Bone marrow (tissue), 2 donors: ENCODE measurements around the gene PDLIM4.

Experiments
- DNase-seq, 2 donors: peaks; one replicate each; lab custom pipeline; 2025; lab: John Stamatoyannopoulos, UW

Gene PDLIM4

DNA sequence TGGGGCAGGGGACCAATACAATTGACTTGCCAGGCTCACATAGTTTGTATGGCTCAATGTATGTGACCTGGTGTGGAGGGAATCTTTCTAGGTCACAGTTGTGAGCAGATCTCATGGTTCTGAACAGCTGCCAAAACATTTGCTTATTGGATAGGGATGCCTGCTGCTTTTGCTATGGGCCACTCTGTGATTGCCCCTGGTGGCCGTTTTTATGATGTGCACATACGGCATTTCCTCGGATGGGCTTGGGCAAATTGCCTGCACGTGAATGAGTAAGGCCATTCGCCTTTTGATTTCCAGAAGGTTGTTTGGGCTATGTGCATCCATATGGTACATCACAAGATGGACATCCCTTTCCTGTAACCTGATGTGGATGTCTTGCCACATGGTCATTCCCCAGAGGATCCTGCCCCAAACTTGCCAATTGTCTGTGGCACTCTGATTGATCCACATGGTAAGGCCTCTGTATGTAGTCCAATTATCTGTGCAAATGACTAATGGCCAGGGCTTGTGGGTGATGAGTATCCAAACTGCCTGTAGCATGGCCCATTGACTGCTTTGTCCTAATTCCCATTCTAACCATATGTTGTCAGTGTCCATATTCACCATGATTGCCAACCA is 26.0 kb downstream of the PDLIM4 start:
- DNase-seq: no peak

DNA sequence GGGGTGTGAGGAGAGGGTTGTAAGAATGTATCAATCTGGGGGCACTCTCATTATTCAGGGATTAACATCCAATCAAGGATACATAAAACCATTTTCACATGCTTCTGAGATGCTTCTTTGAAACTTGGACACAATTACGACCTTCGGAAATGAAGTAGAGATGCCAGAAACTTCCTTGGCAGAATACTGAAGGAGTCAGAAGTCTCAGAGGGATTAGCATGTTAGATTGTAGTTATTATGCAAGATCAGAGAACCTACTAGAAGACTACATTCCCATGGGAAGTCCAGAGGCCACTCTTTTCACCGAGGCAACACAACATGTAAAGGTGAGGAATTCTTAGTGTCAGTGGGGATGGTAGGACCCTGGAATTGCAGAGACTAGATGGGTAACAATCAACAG is 31.6 kb downstream of the PDLIM4 start:
- no peak for DNase-seq

DNA sequence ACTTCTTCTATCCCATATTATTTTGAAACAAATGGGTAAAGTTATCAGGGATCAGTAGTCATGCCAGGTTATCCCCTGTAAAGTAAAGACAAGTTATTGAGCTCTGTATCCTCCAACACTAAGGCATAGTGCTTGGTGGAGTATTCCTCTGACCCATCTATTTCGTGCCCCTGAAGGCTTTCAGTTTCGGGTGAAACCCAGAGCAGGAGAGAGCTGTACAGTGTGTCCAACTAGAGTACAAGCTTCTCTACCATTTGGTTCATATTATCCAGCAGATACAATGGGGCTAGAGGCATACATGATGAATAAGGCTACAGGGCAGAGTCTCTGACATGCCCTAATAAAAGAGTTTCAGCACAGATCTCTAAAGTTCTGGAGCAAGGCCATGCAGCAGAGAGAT is 33.5 kb downstream of the PDLIM4 start:
- no peak for DNase-seq

DNA sequence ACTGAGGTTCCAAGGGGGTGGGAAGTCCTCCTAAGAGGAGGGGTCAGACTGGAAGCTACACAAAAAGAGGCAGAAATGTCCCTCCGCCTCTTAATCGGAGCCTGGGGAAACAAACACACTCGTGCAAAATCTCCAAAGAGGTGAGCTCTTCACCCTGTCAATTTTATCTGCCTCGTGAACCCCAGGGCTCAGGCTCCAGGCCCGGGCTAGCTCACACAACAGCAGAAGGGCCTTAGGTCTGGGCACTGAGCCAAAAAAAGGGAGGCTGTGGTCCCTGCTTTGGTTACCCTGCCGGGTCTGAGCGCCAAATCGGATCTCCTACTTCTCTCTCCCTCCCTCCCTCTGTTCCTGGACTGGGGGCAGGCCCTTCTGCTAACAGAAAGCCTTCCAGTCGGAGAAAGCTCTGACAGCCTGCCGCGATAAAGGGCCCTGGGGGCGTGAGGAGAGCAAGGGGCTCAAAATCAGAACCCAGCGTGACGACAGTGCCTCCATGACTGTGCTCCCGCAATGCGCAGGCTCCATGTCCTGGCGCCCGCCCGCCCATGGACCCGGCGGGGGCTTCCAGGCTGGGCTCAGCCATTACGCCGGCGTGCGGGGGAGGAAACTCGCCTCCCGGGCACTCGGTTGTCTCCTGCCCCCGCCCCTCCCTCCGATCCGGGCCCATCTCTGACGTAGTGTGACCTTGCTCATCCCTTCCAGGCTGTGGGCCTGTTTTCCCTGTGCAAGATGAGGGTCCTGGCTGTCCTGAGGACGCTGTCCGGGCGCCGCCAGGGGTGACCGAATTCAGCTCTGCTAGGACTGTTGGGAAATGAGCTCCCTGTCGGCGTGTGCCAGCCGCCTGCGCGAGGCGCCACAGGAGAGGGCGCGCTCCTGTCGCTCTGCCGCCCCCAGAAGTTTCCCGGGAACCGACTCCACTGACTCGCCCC is 35.8 kb downstream of the PDLIM4 start:
- DNase-seq: peak; percentile 81 to 86

DNA sequence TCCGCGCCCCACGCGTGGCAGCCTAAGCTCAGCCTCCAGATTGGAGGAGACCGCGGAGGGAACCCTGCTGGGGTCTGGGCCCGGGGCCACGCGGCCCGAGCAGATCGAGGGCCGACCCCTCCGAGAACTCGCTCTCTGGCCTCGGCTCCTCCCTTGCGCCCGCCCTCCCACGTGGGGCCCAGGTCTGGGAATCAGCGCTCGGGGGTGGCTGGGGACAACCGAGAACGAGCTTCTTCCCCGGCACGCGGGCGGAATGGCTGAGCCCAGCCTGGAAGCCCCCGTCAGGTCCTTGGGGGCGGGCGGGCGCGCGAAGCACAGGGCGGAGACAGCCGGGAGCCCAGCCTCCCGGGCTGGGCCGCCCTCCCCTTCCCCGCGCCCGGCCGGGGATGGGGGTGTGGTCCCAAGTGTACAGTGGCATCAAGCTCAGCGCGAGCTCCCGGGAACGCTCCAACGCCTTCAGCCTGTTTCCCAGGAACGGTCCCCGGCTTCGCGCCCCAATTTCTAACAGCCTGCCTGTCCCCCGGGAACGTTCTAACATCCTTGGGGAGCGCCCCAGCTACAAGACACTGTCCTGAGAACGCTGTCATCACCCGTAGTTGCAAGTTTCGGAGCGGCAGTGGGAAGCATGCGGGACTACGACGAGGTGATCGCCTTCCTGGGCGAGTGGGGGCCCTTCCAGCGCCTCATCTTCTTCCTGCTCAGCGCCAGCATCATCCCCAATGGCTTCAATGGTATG is 36.7 kb downstream of the PDLIM4 start, which contains the start of gene SLC22A4:
TSS of gene SLC22A4 (plus strand) at position 403 of the 736 bp plus-strand sequence. CDS start at position 626, 223 bp downstream.
- peak; percentile 63 to 81 for DNase-seq

DNA sequence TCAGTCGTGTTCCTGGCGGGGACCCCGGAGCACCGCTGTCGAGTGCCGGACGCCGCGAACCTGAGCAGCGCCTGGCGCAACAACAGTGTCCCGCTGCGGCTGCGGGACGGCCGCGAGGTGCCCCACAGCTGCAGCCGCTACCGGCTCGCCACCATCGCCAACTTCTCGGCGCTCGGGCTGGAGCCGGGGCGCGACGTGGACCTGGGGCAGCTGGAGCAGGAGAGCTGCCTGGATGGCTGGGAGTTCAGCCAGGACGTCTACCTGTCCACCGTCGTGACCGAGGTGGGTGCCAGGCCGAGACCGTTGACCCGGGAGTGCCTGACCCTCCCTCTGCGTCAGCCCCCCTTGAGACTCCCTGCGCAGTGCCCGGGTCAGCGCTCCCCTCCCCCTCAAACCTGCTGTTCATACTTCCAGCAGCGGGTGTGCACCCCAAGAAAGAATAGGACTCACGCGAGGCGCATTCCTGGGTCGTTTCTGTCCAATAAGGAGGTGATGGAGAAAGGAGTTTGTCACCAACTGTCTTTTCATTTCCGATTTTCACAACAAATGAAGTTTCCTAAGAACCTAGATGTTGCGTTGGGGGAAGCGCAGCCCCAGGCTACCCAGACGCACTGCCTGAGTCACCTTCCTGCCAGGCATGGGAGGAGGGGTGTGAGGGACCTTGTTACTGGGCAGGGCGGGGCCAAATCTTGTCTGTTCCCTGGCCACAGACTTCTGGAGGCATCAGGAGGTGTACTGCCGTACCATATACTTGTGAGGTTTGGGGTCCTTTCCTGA is 37.4 kb downstream of the PDLIM4 start:
- peak; percentile 55 to 97 for DNase-seq

DNA sequence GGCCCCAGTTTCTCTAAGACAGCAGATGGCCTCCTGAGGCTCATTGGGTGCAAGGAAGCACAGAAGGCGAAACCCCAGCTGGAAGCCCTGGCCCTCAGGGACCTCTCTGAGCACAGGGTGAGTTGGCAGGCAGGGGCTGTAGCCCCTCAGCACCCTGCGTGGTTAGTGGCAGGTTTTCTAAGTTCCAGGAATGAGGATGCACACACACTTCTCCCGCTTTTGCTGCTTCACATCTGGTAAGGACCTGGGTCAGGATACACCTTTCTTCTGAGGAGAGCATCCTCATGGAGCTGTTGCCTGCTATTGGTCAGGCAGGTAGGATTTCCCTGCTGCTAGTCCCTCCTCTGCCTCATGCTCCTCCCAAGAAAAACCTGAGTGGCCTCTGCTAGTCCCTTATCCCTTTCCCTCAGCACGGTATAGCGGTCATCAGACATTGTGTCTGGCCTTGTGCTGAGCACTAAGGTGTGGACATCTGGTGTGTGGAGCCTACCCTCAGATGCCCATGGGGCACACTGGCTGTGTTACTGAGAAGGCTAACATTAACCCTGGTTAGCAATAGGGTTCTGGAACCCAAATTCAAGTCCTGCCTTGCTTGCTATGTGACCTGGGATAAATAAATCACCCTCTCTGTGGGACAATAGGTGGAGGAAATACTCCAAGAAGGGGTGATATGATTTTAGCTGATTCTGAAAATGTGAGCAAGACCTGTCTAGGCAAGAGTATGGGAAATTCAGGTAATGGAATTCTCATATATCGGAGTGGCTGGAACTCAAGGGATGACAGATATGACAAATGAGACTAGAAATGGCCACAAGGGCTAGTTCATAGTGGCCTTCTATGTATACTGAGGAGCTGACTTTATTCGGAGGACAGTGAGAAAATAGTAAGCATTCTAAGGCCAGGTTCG is 38.3 kb downstream of the PDLIM4 start:
- DNase-seq: no peak

DNA sequence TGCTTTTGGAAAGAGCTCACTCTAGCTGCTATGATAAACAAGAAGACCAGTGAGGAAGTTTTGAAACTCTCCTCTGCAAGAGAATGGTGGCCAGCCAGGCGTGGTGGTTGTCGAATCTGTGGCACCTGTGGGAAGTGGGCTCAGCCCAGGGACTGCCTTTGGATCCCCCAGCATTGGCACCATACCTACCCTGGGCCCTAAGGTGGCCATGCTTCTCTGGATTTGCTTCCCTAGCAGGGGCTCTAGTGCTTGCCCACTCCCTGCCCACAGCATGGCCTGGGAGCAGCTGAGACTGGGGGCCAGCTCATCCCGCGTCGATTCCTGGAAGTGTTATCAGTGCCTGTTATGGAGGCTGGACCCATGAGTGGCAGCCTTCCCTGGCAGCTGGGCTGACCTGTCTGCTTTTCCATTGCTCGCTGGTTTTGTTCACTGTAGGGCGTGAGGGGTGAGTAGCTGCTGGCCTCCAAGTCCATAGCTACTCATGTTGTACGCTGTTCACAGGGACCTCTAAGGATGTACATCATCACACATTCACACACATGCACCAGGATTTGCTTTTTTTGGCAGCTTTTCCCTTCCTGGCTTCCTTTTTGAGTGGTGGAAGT is 39.0 kb downstream of the PDLIM4 start:
- no peak for DNase-seq

DNA sequence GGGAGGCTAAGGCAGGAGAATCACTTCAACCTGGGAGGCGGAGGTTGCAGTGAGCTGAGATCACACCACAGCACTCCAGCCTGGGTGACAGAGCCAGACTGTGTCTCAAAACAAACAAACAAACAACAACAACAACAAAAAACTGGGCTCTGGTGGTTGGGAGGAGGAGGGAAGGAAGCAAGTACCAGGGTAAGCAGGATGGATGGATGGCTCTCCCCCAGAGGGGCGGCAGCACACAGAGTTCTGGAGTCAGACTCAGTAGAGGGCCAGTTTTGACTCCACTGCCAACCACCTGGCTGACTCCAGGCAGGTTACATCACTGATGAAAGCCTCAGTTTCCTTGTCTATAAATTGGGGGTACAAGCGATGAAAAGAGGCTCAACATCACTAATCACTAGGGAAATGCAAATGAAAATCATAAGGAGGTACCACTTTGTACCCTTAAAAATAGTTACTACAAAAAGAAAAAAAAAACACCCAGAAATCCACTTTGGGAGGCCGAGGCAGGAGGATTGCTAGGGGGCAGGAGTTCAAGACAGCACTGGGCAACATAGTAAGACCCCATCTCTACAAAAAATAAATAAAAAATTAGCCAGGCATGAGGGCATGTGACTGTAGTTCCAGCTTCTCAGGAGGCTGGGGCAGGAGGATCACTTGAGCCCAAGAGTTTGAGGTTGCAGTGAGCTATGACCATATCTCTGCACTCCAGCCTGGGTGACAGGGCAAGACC is 39.9 kb downstream of the PDLIM4 start:
- DNase-seq: no peak

DNA sequence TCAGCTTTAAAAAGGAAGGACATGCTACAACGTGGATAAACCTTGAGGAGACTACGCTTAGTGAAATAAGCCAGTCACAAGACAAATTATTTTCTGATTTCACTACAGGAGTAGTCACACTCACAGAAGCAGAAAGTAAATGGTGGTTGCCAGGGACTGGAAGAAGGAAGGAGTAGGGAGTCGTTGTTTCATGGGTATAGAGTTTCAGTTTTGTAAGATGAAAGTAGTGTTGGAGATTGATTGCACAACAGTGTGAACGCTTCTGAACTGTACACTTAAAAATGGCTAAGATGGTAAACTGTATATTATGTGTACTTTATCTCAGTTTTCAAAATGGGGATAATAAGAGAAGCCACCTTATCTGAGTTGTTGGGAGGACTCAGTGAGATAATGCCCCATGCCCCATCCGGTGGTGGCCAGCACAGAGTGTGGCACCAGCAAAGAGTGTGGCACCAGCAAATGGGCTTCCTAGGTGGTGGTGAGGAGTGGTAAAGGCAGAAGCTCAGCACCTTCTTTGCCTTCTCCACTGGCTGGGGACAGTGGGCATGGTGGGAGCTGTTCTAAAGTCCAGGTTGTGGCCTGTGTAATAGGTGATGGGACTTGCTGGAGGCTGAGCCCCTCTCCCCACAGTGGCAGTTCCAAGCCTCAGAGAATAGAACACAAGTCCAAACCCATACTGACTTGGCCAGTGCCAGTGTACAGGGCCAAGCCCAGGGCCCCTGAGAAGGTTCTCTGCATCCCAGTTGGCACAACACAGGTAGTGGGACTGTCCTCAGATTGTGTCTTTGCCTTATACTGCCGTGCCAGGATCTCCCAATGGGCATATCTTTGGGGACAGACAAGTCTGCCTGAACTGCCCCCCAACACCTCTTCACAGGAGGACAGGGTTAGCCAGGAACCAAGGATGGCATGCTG is 41.1 kb downstream of the PDLIM4 start:
- peak in 1 of 2 donors; percentile 36 for DNase-seq

DNA sequence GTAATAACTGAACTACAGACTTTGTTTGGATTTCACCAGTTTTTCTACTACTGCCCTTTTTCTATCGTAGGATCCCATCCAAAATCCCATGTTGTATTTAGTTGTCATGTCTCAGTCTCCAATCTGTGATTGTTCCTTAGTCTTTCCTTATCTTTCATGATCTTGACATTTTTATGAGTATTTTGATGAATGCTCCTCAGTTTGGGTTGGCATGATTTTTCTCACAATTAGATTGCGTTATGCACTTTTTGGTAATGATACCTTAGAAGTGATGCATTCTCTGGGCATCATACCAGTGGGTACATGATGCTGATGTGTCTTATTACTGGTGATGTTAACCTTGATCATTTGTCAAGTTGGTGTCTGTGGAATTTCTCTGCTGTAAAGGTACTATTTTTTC is 42.4 kb downstream of the PDLIM4 start:
- no peak for DNase-seq

DNA sequence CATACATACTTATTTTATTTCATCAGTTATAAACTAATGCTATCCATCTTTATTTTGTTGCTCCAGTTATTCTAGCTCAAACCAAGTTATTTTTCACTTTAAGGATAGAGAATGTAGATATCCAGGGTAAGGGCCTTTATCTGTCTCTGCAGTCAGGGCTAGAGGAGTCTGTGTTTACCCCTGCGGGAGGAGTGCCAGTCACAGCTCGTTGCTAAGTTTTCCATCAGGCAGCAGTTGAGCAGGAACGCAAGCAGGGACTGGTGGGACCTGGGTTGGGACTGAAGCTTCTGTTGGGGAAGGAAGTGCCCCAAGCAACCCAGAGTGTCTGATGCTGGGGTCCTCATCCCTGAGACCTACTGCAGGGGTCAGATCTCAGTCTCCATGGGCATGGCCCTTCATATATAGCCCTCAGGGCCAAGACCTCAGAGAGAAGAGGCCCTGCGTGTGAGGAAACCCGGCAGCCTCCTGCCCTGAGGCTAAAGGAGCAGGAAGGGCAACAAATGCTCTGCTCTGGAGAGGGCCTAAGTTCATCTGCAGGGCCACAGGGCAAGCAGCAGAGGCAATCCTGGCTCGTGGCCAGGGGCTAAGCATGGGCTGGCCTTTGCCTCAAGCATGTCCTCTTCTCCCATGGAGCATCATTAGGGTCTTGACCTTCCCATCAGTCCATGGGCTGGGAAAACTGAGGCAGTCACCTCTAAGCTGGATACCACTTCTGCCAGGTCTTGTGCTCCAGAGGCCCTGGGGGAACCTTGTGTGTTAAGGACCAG is 43.3 kb downstream of the PDLIM4 start:
- no peak for DNase-seq

DNA sequence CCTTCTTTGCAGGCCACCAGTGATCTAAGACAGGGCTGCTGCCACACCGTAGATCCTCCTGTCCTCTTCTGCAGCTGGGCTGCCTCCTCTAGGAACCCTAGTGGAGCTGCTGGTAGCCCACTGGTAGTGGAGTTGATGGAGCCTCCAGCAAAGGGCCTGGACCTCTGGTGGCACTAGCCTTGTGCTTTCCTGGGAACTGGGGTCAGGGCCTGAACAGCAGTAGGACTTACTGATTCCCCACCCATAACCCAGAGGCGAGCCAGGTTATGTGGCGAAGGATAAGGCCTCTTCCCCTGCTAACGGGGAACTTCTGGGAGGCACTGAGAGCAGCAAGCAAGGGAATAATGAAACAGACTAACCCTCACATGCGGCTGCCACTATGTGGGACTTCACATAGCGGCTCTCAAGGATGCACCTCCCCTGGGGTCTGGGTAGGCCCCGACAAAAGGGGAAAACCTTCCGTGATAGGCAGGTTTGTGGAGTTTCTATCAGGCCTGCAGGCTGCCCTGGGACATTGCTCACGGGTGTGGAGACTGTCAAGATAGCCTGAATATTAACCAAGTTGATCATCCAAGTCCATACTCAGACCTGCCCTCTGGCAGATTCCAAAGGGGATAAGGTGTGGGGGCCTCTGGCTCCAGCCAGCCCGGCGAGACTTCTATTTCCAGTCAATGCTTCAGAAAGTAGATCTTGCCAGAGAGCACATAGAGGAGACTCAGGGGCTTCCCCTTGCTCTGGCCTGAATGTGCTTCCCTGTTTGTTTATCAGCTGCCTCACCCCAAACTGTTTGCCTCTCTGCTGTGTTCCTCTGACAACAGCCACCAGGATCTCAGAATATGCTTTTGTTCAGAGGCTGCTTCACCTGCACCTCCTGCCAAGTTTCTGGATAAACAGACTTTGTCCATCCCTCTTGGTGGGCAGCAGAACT is 44.1 kb downstream of the PDLIM4 start:
- DNase-seq: no peak

DNA sequence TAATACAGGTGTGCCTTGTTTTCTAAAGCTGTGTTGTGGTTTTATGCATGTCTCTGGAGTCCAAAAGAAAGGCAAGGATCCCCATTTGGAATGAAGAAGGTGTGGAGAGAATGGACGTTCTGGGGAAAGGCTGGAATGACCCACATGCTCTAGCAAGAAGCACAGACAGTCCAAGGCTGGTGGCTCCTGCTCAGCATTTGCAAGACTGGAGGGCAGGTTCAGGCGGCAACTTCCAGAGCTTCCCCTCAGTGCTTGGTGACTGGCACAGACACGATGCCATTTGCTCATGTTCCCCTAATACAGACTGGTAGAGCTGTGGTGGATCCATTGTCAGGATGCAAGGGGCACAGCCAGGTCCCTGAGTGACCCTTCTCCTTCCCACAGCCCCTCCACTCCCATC is 44.9 kb downstream of the PDLIM4 start:
- no peak for DNase-seq

DNA sequence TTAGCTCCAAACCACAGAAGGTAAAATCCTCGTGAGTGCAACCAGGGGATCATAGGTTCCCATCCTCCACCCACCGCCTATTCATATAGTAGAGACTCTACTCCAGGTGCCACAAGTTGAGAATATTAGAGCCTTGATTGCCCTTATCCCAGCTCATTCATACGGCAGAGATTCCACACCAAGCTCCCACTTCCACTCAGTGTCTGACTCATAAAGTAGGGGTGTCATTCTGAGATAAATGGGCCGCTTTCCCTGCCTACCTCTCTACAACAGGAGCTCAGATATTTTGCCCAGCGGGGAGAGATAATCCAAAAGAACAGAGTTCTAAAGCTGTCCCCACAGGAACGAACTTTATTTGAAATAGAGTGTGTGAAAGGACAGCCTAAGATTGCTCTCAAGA is 46.1 kb downstream of the PDLIM4 start:
- DNase-seq: no peak

DNA sequence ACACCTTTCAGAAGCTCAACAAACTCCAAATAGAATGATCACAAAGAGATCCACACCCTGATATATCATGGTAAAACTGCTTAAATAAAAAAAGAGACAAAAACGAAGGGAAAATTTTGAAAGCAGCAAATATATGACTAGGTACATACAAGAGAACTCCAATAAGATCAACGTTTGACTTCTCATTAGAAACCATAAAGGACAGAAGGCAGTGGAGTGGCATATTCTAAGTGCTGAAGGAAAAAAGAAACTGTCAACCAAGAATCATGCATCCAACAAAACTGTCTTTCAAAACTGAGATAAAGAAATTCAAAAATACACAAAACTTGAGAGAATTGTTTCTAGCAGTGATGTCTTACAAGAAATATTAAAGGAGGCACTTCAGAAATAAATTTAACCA is 47.9 kb downstream of the PDLIM4 start:
- DNase-seq: no peak

DNA sequence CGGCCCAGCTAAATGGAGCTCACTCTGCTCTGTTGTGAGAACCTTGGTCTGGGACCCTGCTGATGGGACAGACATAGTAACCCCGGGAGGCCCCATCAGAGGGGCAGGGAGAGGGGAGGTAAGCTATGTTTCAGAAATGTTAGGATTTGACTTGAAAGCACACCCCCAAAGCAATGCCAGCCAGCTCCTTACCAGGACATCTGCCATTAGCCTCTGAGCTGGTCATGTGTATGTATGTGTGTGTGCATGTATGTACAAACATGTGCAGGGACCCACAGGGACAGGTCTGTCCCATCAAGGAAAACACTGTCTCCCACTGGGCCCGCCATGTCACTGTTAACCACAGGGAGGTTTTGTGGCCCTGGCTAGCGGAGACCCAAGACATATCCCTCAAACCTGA is 51.2 kb downstream of the PDLIM4 start:
- DNase-seq: no peak
